ENCODE measurements around the gene LRMDA. TPM values are rescaled to one million over a fixed set of nuclear protein-coding genes. Genes with fewer than 3 reads are reported as not detected.

The LRMDA gene
- total RNA-seq, 1 experiment from 2014 or later = 0.10 TPM

GRCh38 chr10:75818552-75818951, 387.1 kb downstream of the LRMDA start:
- DNase-seq (ENCODE audit: low spot score) = no peak

GRCh38 chr10:75825235-75825634, 393.8 kb downstream of the LRMDA start:
- no peak for DNase-seq (ENCODE audit: low spot score)

- no peak for DNase-seq (ENCODE audit: low spot score)
These were observed 394.2 kb downstream of the LRMDA start for GRCh38 chr10:75825661-75826060.

GRCh38 chr10:75826846-75827245, 395.4 kb downstream of the LRMDA start:
- no peak for DNase-seq (ENCODE audit: low spot score)

- DNase-seq (ENCODE audit: low spot score) = no peak
These were observed 396.2 kb downstream of the LRMDA start for GRCh38 chr10:75827587-75828021.

GRCh38 chr10:75828413-75828812, 397.0 kb downstream of the LRMDA start:
- no peak for DNase-seq (ENCODE audit: low spot score)

- no peak for DNase-seq (ENCODE audit: low spot score)
These were observed 404.6 kb downstream of the LRMDA start for GRCh38 chr10:75836064-75836463.

- no peak for DNase-seq (ENCODE audit: low spot score)
These were observed 407.1 kb downstream of the LRMDA start for GRCh38 chr10:75838486-75838885.

GRCh38 chr10:75839020-75839419, 407.6 kb downstream of the LRMDA start:
- DNase-seq (ENCODE audit: low spot score) = no peak

GRCh38 chr10:75841266-75841665, 409.8 kb downstream of the LRMDA start:
- DNase-seq (ENCODE audit: low spot score) = no peak

GRCh38 chr10:75845176-75845947, 413.9 kb downstream of the LRMDA start:
- DNase-seq (ENCODE audit: low spot score) = no peak

- DNase-seq (ENCODE audit: low spot score) = no peak
These were observed 416.1 kb downstream of the LRMDA start for GRCh38 chr10:75847477-75847876.

GRCh38 chr10:75851580-75852345, 420.3 kb downstream of the LRMDA start:
- no peak for DNase-seq (ENCODE audit: low spot score)

GRCh38 chr10:75852851-75853484, 421.5 kb downstream of the LRMDA start:
- DNase-seq (ENCODE audit: low spot score) = no peak

GRCh38 chr10:75857269-75857846, 425.9 kb downstream of the LRMDA start:
- no peak for DNase-seq (ENCODE audit: low spot score)

- no peak for DNase-seq (ENCODE audit: low spot score)
These were observed 426.5 kb downstream of the LRMDA start for GRCh38 chr10:75857896-75858295.

- no peak for DNase-seq (ENCODE audit: low spot score)
These were observed 426.9 kb downstream of the LRMDA start for GRCh38 chr10:75858339-75858738.

- no peak for DNase-seq (ENCODE audit: low spot score)
These were observed 427.7 kb downstream of the LRMDA start for GRCh38 chr10:75859141-75859540.

GRCh38 chr10:75860009-75860408, 428.6 kb downstream of the LRMDA start:
- DNase-seq (ENCODE audit: low spot score) = no peak

- no peak for DNase-seq (ENCODE audit: low spot score)
These were observed 430.2 kb downstream of the LRMDA start for GRCh38 chr10:75861582-75861981.

GRCh38 chr10:75862935-75863334, 431.5 kb downstream of the LRMDA start:
- no peak for DNase-seq (ENCODE audit: low spot score)

GRCh38 chr10:75864717-75865116, 433.3 kb downstream of the LRMDA start:
- no peak for DNase-seq (ENCODE audit: low spot score)
